ENCODE results near the gene TP73. TPM values are rescaled to one million over a fixed set of nuclear protein-coding genes. Genes with fewer than 3 reads are reported as not detected.

The TP73 gene
- total and polyA plus RNA-seq, 11 donors, result 0.01 to 0.53 (median 0.15) TPM; not detected in 6

DNA sequence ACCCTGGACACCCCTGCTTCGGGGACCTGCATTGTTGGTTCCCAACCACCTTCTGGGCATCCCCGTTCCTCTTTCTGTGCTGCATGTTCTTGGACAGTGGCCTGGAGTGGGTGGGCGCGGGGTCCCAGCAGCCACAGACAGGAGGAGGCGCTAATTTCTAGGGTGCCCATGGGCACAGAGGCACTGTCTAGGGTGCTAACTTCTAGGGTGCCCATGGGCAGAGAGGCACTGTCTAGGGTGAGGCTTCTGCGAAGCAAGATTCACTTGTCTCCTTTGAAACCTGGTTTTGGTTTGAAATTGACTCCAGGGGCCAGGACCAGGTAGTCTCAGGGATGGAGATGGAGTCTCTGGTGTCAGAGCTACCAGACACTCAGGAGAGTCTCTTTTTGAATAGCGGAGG is 40.2 kb upstream of the TP73 start:
- no peak for ATAC-seq
- intact Hi-C loops (cut with DNase I), result no loop called here
- no peaks in the 10 kb centered on the region for H3K36me3 ChIP-seq
- TF ChIP-seq POLR2A (IDR thresholded peaks at IDR 0.05), result no peak
- TF ChIP-seq, protein P1, sequence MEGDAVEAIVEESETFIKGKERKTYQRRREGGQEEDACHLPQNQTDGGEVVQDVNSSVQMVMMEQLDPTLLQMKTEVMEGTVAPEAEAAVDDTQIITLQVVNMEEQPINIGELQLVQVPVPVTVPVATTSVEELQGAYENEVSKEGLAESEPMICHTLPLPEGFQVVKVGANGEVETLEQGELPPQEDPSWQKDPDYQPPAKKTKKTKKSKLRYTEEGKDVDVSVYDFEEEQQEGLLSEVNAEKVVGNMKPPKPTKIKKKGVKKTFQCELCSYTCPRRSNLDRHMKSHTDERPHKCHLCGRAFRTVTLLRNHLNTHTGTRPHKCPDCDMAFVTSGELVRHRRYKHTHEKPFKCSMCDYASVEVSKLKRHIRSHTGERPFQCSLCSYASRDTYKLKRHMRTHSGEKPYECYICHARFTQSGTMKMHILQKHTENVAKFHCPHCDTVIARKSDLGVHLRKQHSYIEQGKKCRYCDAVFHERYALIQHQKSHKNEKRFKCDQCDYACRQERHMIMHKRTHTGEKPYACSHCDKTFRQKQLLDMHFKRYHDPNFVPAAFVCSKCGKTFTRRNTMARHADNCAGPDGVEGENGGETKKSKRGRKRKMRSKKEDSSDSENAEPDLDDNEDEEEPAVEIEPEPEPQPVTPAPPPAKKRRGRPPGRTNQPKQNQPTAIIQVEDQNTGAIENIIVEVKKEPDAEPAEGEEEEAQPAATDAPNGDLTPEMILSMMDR (IDR thresholded peaks at IDR 0.05), result no peak
- H3K4me3 ChIP-seq, result peak overlapping the region in 6 of 12 donors; percentile 39 to 55 (median 49)
- DNase-seq, result no peak
- no peak overlapping the region for H3K27ac ChIP-seq
- peaks cover 0 to 22% (median 10%) of the 10 kb centered on the region in 12 donors for H3K4me1 ChIP-seq
- WGBS, 4 donors, result 57 to 87% (median 71%) methylated on average over 4 to 7 of the region's 7 CpGs
- peaks cover 13 to 60% (median 28%) of the 10 kb centered on the region in 9 donors for H3K27me3 ChIP-seq
- no peaks in the 10 kb centered on the region for H3K9me3 ChIP-seq

DNA sequence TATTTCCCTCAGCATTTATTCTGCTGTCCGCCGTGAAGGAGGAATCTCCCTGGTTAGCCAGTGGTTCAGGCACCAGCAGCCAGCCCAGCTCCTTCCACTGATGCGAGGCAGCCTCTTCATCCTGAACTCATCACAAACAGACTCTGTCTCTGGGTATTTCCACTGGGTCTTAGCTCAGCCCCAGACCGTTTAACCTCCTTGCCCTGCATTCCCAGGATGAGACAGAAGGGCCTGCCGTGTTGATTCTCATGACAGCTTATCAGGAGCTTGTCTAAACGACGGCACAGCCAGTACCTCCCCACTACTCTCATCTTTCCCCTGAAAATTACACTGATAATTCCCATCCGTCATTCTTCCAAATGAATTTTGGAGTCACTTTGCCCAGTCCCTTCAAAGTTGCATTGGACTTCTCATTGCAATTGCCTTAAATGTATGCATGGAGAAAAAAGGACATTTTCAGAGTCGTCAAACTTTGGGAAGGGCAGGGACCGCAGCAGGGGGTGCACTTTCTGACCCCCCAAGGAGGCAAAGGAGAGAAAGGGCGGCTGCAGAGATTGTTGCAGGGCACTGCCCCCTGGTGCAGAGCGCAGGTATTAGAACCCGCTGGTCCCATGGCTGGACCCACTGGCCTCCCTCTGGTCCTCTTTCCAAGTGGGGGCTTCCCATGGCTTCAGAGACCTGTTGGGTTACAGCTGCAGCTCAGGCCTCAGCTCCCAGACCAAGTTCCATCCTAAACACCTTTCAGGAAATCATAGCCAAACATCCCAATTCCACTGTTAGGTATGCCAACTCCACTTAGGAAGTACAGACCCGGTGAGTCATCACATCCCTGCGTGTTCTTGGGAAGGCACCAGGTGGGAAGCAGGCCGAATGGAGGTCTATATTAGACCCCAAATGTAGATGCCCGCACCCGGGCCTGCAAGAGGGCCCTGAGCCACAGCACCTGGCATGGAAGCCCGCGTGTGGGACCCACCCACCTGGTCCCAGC is 37.3 kb upstream of the TP73 start:
- peaks cover 0 to 26% (median 17%) of the 10 kb centered on the region in 12 donors for H3K4me1 ChIP-seq
- no peaks in the 10 kb centered on the region for H3K9me3 ChIP-seq
- no peak overlapping the region for H3K4me3 ChIP-seq
- WGBS, 4 donors, result 48 to 59% (median 53%) methylated on average over 19 to 20 of the region's 20 CpGs
- TF ChIP-seq POLR2A (IDR thresholded peaks at IDR 0.05), result no peak
- TF ChIP-seq, protein P1 (IDR thresholded peaks at IDR 0.05), result peak; percentile 36 to 62 (median 53)
- peaks cover 9 to 31% (median 18%) of the 10 kb centered on the region in 9 donors for H3K27me3 ChIP-seq
- ATAC-seq (no peak), DNase-seq (no peak)
- H3K36me3 ChIP-seq, result no peaks in the 10 kb centered on the region
- intact Hi-C loops (cut with DNase I), result loop anchor here in 5 of 10 donors (1.0 to 5.0 kb wide), 3 partner anchors 48 to 163 kb away; partner anchors contain the start of gene ARHGEF16 (in 3 of the 5)
- H3K27ac ChIP-seq, result no peak overlapping the region

DNA sequence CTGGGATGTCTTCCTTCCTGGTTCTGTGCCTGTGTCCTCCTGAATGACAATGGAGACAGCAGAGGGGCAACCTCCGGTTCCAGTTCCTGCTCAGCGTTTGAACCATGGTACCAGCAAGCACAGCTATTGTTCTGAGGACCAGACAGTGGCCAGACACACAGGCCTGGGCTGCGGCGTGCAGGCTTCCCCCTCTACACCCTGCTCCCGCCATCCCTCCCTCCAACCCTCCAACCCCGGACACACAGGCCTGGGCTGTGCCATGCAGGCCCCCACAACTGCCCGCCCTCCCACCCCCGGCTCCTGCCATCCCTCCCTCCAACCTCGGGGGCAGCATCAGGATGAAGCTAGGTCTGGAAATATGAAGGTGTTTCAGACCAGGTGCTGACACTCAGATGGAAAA is 35.5 kb upstream of the TP73 start:
- no peak for ATAC-seq
- Histone ChIP-seq H3K27me3 (peaks cover 0 to 13% (median 2%) of the 10 kb centered on the region in 9 donors), H3K4me3 (no peak overlapping the region), H3K4me1 (peaks cover 0 to 14% (median 5%) of the 10 kb centered on the region in 12 donors), H3K27ac (no peak overlapping the region), H3K36me3 (no peaks in the 10 kb centered on the region), H3K9me3 (no peaks in the 10 kb centered on the region)
- no peak for DNase-seq
- intact Hi-C loops (cut with DNase I), result loop anchor here in 3 of 10 donors (5.0 kb wide), 1 partner anchor 165 kb away; the partner anchor contains the start of gene ARHGEF16 (in 3 of the 3)
- TF ChIP-seq, protein P1 (IDR thresholded peaks at IDR 0.05), result no peak
- no peak for TF ChIP-seq POLR2A (IDR thresholded peaks at IDR 0.05)
- 69 to 73% (median 71%) methylated on average over 2 to 9 of the region's 9 CpGs for WGBS, 4 donors

DNA sequence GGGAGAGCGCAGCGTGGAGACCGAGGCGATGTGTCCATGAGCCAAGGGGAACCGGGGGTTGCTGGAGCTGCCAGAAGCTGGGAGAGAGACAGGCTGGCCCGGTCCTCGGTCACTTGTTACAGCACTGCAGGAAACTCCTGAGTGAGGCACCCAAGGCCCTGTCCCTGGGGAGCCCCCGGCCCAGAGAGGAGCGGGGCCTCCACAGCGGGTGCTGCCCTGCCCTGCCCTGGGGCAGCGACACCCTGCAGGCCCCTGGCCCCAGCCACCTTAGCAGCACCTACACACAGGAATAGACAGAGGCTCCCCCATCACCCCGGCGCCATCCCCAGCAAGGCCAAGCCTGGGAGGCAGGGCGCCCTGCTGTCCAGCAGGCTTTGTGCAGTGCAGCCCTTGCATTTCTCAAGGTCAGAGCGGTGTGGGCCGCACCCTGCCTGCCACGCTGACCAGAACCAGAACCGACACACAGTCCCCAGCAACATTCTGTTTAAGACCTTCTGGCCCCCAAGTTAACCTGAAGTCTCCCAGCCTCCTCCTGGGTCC is 34.4 kb upstream of the TP73 start:
- intact Hi-C loops (cut with DNase I), result loop anchor here in 7 of 10 donors (1.0 to 5.0 kb wide), 6 partner anchors 51 to 166 kb away; partner anchors contain the start of gene ARHGEF16 (in 3 of the 7)
- H3K9me3 ChIP-seq, result no peaks in the 10 kb centered on the region
- peaks cover 0 to 20% (median 8%) of the 10 kb centered on the region in 12 donors for H3K4me1 ChIP-seq
- DNase-seq, result no peak
- ATAC-seq, result peak in 1 of 4 donors; percentile 6
- H3K27ac ChIP-seq, result no peak overlapping the region
- H3K36me3 ChIP-seq, result no peaks in the 10 kb centered on the region
- no peak for TF ChIP-seq POLR2A (IDR thresholded peaks at IDR 0.05)
- TF ChIP-seq, protein P1 (IDR thresholded peaks at IDR 0.05), result no peak
- H3K4me3 ChIP-seq, result no peak overlapping the region
- 83 to 89% (median 83%) methylated on average over 14 to 18 of the region's 18 CpGs for WGBS, 4 donors
- peaks cover 0 to 7% (median 0%) of the 10 kb centered on the region in 9 donors for H3K27me3 ChIP-seq

Measured in heart left ventricle (tissue), 16 donors.